GM21786 (cell line): ENCODE results near the gene ATG9B.
A peak's percentile ranks its signal among the peaks of the same experiment; 100 is the strongest.
"Not testable (repeated sequence)": the region's sequence is repeated elsewhere in the genome, so short reads cannot be mapped to it uniquely, and the experiment has no call there.

Experiments used
- ATAC-seq: cut with Tn5 transposase; IDR thresholded peaks from one replicate; pipeline ENCODE4 v1.9.1; 2021; ENCODE audit not compliant: unreplicated experiment

The ATG9B gene

GRCh38 chr7:151059367-151060112 is 35.2 kb upstream of the ATG9B start, which contains the start of gene SLC4A2:
Gene SLC4A2 (plus strand): TSS chr7:151059589. CDS start chr7:151061988, 2,399 bp downstream.
- peak; percentile 19 for ATAC-seq

- no peak for ATAC-seq
Measured at GRCh38 chr7:151058781-151059366, 34.6 kb upstream of the ATG9B start.

GRCh38 chr7:151057989-151058780 is 33.9 kb upstream of the ATG9B start:
- peak; percentile 90 for ATAC-seq

GRCh38 chr7:151057506-151057988 is 33.3 kb upstream of the ATG9B start, which contains the start of gene CDK5:
Gene CDK5 (minus strand): TSS chr7:151057897. CDS start chr7:151057848, 49 bp downstream.
- peak; percentile 9 for ATAC-seq

GRCh38 chr7:151056666-151057505 is 32.6 kb upstream of the ATG9B start:
- ATAC-seq: no peak

GRCh38 chr7:151056283-151056665 is 32.0 kb upstream of the ATG9B start:
- ATAC-seq: no peak

- ATAC-seq: no peak
Measured at GRCh38 chr7:151053751-151054150, 29.5 kb upstream of the ATG9B start.

GRCh38 chr7:151053096-151053495 is 28.8 kb upstream of the ATG9B start:
- ATAC-seq: no peak

GRCh38 chr7:151051108-151051507 is 26.8 kb upstream of the ATG9B start:
- no peak for ATAC-seq

GRCh38 chr7:151048911-151049463 is 24.7 kb upstream of the ATG9B start:
- no peak for ATAC-seq

- no peak for ATAC-seq
Measured at GRCh38 chr7:151047976-151048815, 23.9 kb upstream of the ATG9B start, which contains the start of gene ASIC3. Gene ASIC3 (plus strand): TSS chr7:151048531. CDS start chr7:151048886, 355 bp downstream.

- no peak for ATAC-seq
Measured at GRCh38 chr7:151046603-151047573, 22.6 kb upstream of the ATG9B start.

- ATAC-seq: no peak
Measured at GRCh38 chr7:151045967-151046366, 21.7 kb upstream of the ATG9B start.

- no peak for ATAC-seq
Measured at GRCh38 chr7:151045262-151045661, 21.0 kb upstream of the ATG9B start.

GRCh38 chr7:151043959-151044358 is 19.7 kb upstream of the ATG9B start:
- no peak for ATAC-seq

- ATAC-seq: not testable (repeated sequence)
Measured at GRCh38 chr7:151043449-151043848, 19.2 kb upstream of the ATG9B start.

GRCh38 chr7:151040616-151041375 is 16.5 kb upstream of the ATG9B start:
- no peak for ATAC-seq
